Lower leg skin (tissue), 3 donors: ENCODE results near the gene CLEC11A.
"Not testable (repeated sequence)": the region's sequence is repeated elsewhere in the genome, so short reads cannot be mapped to it uniquely, and the experiment has no call there.

Source experiments
- POLR2A ChIP-seq, 2 donors: fragments of 450-650 bp; IDR thresholded peaks; one replicate each; pipeline ENCODE4 v1.6.1; 2016 to 2017; ENCODE audit warnings: antibody characterized with exemption in 2 of 2, mild to moderate bottlenecking in 1 of 2, moderate library complexity in 1 of 2
- TF ChIP-seq, protein P1 (sequence below), 3 donors: fragments of 450-650 bp; IDR thresholded peaks; one replicate each; pipeline ENCODE4 v1.5.1; 2016; ENCODE audit warnings: antibody characterized with exemption in 3 of 3, mild to moderate bottlenecking in 3 of 3, moderate library complexity in 2 of 3

DNA sequence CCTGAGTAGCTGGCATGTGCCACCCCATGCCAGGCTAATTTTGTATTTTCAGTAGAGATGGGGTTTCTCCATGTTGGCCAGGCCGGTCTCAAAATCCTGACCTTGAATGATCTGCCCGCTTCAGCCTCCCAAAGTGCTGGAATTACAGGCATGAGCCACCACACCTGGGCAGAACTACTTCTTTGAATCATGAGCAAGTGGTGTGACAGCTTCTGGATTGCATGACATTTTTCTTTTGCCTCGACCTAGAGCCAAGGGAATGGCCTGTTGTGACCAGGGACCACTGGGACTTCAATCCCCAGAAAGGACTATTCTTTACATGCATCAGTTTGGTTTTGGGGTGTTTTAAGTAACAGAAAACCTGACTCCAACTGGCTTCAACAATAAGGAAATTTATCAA lies 49.7 kb downstream of the CLEC11A start:
- TF ChIP-seq, protein P1, sequence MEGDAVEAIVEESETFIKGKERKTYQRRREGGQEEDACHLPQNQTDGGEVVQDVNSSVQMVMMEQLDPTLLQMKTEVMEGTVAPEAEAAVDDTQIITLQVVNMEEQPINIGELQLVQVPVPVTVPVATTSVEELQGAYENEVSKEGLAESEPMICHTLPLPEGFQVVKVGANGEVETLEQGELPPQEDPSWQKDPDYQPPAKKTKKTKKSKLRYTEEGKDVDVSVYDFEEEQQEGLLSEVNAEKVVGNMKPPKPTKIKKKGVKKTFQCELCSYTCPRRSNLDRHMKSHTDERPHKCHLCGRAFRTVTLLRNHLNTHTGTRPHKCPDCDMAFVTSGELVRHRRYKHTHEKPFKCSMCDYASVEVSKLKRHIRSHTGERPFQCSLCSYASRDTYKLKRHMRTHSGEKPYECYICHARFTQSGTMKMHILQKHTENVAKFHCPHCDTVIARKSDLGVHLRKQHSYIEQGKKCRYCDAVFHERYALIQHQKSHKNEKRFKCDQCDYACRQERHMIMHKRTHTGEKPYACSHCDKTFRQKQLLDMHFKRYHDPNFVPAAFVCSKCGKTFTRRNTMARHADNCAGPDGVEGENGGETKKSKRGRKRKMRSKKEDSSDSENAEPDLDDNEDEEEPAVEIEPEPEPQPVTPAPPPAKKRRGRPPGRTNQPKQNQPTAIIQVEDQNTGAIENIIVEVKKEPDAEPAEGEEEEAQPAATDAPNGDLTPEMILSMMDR (IDR thresholded peaks at IDR 0.05), result not testable (repeated sequence)
- TF ChIP-seq POLR2A (IDR thresholded peaks at IDR 0.05), result not testable (repeated sequence)
